Stimulated activated CD8-positive, alpha-beta memory T cell treated with anti-CD3 and anti-CD28 coated beads, Interleukin-12 subunit alpha, Interleukin-12 subunit beta, amount 100 ng/mL, for 24 hours (primary cell): ENCODE results near the gene LDB2.

Source experiments
- DNase-seq: peaks from one replicate; pipeline ENCODE4 v3.0.0-alpha.2; 2020; ENCODE audit errors: extremely low read depth

The LDB2 gene

DNA sequence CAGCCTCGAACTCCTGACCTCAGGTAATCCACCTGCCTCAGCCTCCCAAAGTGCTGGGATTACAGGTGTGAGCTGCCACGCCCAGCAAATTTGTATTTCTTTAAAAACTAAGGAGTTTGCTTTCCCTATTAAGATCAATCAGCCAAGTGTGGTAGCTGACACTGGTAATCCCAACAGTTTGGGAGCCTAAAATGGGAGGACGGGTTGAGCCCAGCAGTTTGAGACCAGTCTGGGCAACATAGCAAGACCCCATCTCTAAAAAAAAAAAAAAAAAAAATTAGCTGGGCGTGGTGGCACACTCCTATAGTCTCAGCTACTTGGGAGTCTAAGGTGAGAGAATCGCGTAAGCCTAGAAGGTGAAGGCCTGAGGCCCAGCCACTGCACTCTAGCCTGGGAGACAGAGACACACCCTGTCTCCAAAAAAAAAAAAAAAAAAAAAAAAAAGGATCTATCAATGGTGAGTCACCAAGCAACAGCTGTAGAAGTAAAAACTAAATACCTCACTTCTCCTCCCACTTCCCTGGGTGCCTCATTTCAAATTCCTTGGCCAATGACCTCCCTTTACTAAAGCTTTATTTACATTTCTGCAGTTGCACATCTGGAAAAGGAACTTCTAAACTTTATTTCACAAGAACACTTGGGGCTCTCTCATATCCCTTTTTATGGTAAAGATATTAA is 54.5 kb downstream of the LDB2 start:
- no peak for DNase-seq

- no peak for DNase-seq
Observed at GRCh38 chr4:16838226-16838875, 60.1 kb downstream of the LDB2 start.

GRCh38 chr4:16837475-16837874 is 61.0 kb downstream of the LDB2 start:
- DNase-seq, result no peak

DNA sequence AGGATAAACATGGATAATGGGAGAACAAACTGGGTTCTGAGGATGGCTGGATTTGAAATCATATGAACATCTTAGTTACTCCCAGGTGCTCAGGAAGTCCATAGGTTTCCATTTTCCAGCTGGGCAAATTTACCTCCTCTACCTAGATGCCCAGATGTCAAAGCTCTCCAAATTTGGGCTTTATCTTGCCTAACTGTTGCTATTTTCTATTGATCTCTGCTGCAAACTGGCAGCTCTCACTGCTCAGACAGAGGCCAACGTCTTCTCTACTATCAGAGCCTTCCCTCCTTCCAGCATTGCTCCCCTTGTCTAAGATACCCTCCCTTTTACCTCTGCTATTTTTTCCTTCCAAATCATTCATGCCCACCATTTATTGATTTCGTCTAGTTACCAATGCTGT is 62.1 kb downstream of the LDB2 start:
- no peak for DNase-seq

GRCh38 chr4:16835597-16836247 is 62.7 kb downstream of the LDB2 start:
- no peak for DNase-seq

GRCh38 chr4:16834814-16835213 is 63.6 kb downstream of the LDB2 start:
- no peak for DNase-seq

- no peak for DNase-seq
Observed at GRCh38 chr4:16833722-16834121, 64.7 kb downstream of the LDB2 start.

GRCh38 chr4:16830081-16830480 is 68.4 kb downstream of the LDB2 start:
- DNase-seq, result no peak

DNA sequence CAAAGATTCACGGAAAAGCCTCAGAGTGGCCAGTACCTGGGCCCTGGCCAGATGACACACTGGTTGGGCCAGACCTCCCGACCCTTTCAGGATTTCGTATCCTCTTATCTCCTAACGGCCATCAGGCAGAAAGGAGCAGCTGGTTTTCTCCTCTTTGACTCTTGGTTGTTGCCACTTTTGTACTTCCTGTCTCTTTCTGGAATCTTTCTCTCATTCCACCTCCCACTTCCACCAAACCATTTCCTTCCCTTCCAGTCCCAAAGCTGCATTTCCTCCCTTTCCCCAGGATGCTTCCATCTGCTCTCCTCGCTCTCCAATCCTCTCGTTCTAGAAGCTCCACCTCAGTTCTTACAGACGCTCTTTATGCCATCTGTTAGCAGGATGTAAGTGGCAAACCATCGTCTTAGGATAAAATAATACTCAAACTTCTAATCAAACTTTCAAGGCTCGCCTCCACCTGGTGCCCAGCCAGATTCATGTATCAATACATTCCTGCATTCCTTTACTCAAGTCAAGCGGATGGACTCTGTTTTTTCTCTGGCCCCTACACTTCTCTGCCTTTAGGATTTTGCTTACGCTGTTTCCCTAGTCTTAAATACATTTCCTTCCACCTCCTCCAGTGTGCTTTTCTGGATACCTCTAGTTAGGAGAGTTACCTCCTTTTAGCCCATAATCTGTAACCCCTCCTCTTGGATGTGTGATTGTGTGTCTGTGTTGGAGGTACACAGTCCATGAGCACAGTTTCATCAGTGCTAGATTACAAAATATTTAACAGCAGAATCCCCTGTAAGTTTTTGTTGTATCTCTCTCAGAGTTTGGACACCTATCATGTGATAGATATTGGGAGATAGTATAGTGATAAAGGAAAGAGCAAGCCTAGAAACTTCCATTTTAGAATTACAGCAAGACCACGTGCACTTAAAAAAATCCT is 70.4 kb downstream of the LDB2 start:
- DNase-seq, result no peak

DNA sequence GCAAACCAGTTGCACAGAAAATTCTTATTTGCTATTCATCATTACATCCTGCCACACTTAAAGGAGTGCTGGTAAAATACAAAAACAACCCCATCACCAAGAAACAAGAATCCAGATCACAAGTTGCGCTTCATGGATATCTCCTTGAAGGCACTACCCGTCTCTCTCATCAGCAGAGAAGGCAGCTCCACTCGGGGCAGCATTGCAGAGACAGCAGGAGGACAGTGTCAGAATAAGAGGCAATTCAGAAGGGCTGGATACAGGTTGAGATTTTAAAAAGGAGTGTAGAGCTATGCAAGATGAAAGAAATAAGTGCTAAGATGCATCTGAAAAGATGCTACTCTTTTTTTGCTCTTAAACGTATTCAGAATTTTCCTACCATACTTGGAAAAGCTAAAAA is 71.4 kb downstream of the LDB2 start:
- DNase-seq, result no peak

DNA sequence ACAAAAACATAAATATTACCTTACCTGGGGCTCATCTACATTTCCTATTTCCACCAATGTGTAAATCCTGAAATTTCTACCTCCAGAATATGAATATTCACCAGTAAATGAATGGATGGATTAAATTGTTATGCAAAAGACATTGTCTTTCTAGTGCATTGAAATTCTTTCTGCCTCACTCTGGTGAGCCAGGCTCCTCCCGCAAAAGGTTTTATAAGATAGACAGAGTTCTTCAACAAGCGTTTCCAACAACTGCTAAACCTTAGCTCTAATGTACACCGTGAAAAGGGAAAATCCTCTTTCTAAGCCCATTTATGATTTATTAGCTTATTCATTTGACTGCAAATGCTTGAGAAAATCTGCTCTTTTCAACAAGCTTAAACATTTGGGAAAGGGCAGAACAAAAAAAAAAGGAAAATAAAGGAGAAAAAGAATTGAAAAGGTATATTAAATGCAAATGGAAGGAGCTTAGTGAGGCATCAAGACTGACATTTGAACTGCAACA is 72.0 kb downstream of the LDB2 start:
- DNase-seq, result no peak

DNA sequence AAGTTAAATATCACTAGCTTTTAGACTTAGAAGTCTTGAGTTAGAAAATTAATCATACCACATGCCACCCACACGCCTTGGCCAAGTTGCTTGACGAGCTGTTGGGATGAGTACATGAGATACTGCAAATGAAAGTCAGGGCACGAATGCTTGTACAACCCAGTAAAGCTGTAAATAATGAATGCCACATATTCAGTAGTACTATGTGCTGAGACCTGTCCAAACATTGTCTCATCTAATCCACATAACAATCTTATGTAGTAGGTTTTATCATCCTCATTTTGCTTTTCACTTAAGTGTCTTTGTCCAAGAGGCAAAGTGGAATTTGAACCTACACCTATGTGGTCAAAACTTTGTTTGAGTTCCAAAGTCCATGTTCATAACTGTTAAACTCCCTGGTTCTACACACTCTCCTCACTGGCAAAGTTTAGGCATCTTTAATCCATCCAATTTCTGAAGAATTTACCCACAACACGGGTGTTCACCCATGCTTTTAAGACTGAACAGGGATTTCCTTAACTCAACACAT is 74.1 kb downstream of the LDB2 start:
- DNase-seq, result no peak

DNA sequence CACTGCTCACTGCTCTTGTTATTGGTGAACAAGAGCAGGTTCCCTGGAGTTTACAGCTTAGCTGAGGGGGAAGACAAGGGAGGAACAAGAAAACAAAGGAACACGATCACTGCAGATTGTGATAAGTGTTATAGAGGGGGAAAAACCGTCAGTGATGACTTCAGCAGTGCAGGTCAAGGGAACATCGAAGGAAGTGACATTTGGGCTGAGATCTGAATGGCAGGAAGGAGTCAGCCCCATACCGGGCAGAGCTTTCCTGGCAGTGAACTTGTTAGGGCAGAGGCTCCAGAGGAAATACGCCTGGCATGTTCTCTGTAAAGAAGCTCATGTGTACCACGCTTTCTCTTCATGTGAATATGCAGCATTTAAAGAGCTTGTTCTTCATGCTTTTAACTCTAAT is 78.1 kb downstream of the LDB2 start:
- DNase-seq, result no peak

- no peak for DNase-seq
Observed at GRCh38 chr4:16819652-16820051, 78.8 kb downstream of the LDB2 start.

GRCh38 chr4:16818005-16818404 is 80.4 kb downstream of the LDB2 start:
- no peak for DNase-seq

DNA sequence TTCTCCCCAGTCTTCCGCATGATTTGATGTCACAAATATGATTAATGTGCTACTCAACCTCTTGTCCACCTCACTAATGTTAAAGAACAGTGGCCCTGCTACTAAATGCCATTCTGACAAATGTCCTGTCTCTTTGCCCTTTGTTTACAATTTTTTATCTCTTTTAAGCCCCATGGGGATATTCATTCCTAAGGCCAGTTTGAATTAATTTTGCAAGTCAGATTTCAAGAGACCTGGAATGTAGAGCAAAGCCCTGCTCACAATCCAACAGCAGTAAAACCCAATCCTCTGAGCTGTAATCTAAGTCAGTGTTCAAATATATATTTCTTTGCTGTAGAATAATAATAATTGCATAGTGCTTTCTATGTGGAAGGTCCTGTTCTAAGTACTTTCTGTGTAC is 81.2 kb downstream of the LDB2 start:
- DNase-seq, result no peak

GRCh38 chr4:16814361-16814760 is 84.1 kb downstream of the LDB2 start:
- no peak for DNase-seq

DNA sequence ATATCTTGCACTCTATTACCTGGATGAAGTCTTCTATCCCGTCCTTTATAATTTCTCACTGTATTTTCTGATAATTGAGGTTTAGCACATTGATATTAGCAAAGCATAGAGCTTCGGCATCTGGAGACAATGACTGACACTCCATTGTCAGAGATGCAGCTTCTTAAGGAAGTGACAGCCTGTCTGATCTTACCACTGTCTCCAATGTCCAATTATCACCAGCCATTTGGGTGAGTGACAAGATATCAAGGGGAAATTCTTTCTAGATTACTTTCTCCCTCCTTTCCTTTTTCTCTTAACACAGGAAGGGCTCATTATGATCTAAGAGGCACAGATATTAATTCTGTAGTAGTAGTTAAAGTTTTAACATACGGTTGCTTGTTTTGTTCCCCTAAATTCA is 86.4 kb downstream of the LDB2 start:
- DNase-seq, result no peak

DNA sequence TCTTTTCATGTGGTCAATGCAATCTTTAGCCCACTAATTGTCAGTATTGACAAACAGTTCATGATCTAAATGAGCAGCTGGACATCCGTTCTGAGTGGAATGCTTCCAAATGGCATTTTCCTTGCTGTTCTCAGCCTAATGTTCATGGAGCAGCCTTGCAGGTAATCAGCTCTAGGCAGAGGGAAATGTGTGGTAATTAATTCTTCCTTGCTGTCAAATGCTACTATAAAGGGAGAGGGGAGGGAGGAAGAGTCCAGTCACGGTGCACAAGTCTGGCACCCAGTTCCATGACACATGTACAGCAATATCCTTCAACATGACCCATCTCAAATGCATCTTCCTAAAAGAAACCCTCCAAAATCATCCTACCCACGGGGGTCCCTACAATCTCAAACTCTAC is 88.5 kb downstream of the LDB2 start:
- no peak for DNase-seq

DNA sequence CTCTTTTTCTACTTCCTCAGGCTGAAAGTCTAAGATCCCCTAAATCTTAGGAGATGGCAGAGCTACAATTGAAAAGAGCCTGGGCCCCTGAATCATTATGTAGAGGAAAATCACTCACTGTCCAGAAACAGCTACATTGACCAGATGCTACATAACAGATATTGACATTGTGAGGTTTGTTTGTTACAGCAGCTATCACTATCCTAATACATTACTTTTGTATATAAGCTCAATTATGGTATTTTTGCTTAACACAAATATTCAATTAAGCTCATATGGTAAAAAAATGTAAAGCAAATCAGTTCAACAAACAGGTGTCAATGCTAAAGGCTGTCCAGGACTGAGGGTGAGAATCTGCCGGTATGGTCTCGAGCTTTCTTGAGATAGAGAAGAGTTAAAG is 89.4 kb downstream of the LDB2 start:
- DNase-seq, result no peak

- DNase-seq, result no peak
Observed at GRCh38 chr4:16807355-16807754, 91.1 kb downstream of the LDB2 start.

DNA sequence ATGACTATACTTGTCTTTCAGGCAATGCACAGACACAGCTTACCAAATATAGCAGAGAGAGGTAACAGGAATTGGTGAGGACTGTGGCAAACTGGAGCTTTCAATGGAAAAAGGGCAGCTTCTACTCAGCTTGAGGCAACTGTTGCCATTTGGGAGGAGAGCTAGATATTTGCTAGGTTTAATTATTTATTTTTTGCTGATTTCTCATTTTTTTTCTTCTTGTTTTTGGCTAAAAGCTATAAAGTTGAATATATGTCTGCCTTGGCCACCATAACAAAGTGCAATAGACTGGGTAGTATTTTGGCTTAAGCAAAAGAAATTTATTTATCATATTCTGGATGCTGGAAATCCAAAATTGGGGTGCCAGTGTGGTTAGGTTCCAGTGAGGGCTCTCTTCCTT is 93.9 kb downstream of the LDB2 start:
- no peak for DNase-seq
